GM19193 (cell line): ENCODE measurements around the gene PPL.

ENCODE experiments used
- POLR2A ChIP-seq: IDR thresholded peaks from 4 replicates; pipeline ENCODE4 v1.6.1; 2011; ENCODE audit not compliant: insufficient read depth, insufficient read length; ENCODE audit errors: extremely low read depth

PPL gene

GRCh38 chr16:4945560-4946502, 8.9 kb upstream of the PPL start:
- TF ChIP-seq POLR2A, result no peak

- TF ChIP-seq POLR2A, result no peak
Observed at GRCh38 chr16:4944333-4945281, 7.7 kb upstream of the PPL start.

- no peak for TF ChIP-seq POLR2A
Observed at GRCh38 chr16:4942481-4942880, 5.5 kb upstream of the PPL start.

GRCh38 chr16:4940719-4941118, 3.8 kb upstream of the PPL start:
- no peak for TF ChIP-seq POLR2A

- no peak for TF ChIP-seq POLR2A
Observed at GRCh38 chr16:4938683-4939030, 1.7 kb upstream of the PPL start.

- TF ChIP-seq POLR2A, result no peak
Observed at GRCh38 chr16:4937782-4938682, 1.1 kb upstream of the PPL start.

- TF ChIP-seq POLR2A, result no peak
Observed at GRCh38 chr16:4936181-4936990, 562 bp downstream of the PPL start.

- TF ChIP-seq POLR2A, result no peak
Observed at GRCh38 chr16:4935241-4935855, 1.6 kb downstream of the PPL start.

GRCh38 chr16:4934591-4934990, 2.4 kb downstream of the PPL start:
- TF ChIP-seq POLR2A, result no peak

GRCh38 chr16:4933871-4934395, 3.0 kb downstream of the PPL start:
- no peak for TF ChIP-seq POLR2A

- TF ChIP-seq POLR2A, result no peak
Observed at GRCh38 chr16:4933433-4933832, 3.5 kb downstream of the PPL start.

GRCh38 chr16:4931381-4931780, 5.6 kb downstream of the PPL start:
- no peak for TF ChIP-seq POLR2A

- no peak for TF ChIP-seq POLR2A
Observed at GRCh38 chr16:4928227-4928626, 8.7 kb downstream of the PPL start.
